Measurements from ENCODE around the gene TTYH3. TPM values are rescaled to one million over a fixed set of nuclear protein-coding genes. Genes with fewer than 3 reads are reported as not detected.

TTYH3 gene
- total RNA-seq, 1 donor from 2014 or later: 237 TPM

DNA sequence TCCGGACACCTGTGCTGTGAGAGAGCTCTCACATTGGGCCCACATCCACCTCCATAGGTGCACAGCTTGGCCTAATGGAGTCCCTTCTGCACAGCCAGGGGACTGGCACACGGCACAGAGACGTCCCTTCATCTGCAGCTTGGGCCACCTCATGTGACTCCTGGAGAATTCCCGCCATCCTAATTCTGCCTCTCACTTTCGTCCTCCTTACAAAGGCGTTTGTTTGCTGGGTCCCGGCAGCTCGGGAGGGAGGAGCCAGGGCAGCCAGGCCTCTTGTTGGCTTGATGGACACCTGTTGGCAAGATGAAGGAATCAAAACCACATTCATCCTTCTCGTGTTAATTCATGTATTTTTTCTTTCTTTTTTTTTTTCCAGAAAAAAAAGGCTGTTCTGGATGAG lies 30.7 kb upstream of the TTYH3 start:
- Mint-ChIP-seq H3K9me3 (no peaks in the 10 kb centered on the region), H3K27me3 (ENCODE audit: low read depth) (no peaks in the 10 kb centered on the region), H3K4me1 (peaks cover 4% of the 10 kb centered on the region), H3K27ac (ENCODE audit: unreplicated experiment) (no peak overlapping the region), H3K4me3 (no peak overlapping the region), H3K36me3 (ENCODE audit: low read depth) (peaks cover 7% of the 10 kb centered on the region)
- DNase-seq (ENCODE audit: low read depth, low spot score): no peak
- no peak for TF ChIP-seq CTCF (conservative IDR thresholded peaks at IDR 0.05)

- peak overlapping the region; percentile 90 for H3K27ac Mint-ChIP-seq (ENCODE audit: unreplicated experiment)
- peaks cover 9% of the 10 kb centered on the region for H3K4me1 Mint-ChIP-seq
- TF ChIP-seq CTCF (conservative IDR thresholded peaks at IDR 0.05): no peak
- no peak overlapping the region for H3K4me3 Mint-ChIP-seq
- H3K9me3 Mint-ChIP-seq: no peaks in the 10 kb centered on the region
- no peak for DNase-seq (ENCODE audit: low read depth, low spot score)
- peaks cover 7% of the 10 kb centered on the region for H3K36me3 Mint-ChIP-seq (ENCODE audit: low read depth)
- H3K27me3 Mint-ChIP-seq (ENCODE audit: low read depth): no peaks in the 10 kb centered on the region
Observed at GRCh38 chr7:2601907-2602306, 29.9 kb upstream of the TTYH3 start.

DNA sequence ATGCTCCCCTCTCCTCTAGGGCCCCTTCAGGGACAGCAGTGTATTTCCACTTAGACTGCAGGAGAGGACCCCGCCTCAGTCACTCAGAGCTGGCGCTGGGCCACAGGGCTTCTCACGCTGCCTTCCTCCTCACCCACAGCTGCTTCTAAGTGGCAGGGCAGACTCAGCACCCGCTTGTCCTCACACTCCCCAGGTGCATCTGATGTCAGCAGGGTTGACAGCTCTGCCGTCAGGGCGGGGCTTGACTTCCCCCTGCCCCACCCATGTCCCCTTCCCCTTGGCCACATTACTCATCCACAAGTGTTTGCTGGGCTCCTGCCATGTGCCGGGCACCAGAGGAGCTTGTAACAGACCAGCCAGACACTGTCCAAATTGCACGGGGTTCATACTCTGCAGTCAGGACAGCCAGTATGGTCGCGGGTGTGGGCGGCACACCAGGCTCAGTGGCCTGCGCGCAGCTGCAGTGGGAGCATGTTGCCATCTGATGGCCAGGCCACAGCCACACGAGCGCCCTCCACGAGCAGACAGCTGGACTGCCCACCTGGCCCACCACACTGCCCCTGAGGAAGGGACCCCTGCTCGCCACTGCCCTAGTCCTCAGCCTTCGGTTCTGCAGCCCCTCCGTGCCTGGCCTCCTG lies 29.3 kb upstream of the TTYH3 start:
- H3K27ac Mint-ChIP-seq (ENCODE audit: unreplicated experiment): peak overlapping the region; percentile 78
- H3K36me3 Mint-ChIP-seq (ENCODE audit: low read depth): peaks cover 7% of the 10 kb centered on the region
- no peak for DNase-seq (ENCODE audit: low read depth, low spot score)
- no peak for TF ChIP-seq CTCF (conservative IDR thresholded peaks at IDR 0.05)
- peaks cover 16% of the 10 kb centered on the region for H3K4me1 Mint-ChIP-seq
- no peaks in the 10 kb centered on the region for H3K9me3 Mint-ChIP-seq
- no peak overlapping the region for H3K4me3 Mint-ChIP-seq
- no peaks in the 10 kb centered on the region for H3K27me3 Mint-ChIP-seq (ENCODE audit: low read depth)

GRCh38 chr7:2603044-2603965 lies 28.5 kb upstream of the TTYH3 start:
- no peak for DNase-seq (ENCODE audit: low read depth, low spot score)
- TF ChIP-seq CTCF (conservative IDR thresholded peaks at IDR 0.05): no peak
- no peak overlapping the region for H3K27ac Mint-ChIP-seq (ENCODE audit: unreplicated experiment)
- H3K36me3 Mint-ChIP-seq (ENCODE audit: low read depth): peaks cover 7% of the 10 kb centered on the region
- H3K9me3 Mint-ChIP-seq: no peaks in the 10 kb centered on the region
- peaks cover 23% of the 10 kb centered on the region for H3K4me1 Mint-ChIP-seq
- H3K4me3 Mint-ChIP-seq: no peak overlapping the region
- H3K27me3 Mint-ChIP-seq (ENCODE audit: low read depth): no peaks in the 10 kb centered on the region

DNA sequence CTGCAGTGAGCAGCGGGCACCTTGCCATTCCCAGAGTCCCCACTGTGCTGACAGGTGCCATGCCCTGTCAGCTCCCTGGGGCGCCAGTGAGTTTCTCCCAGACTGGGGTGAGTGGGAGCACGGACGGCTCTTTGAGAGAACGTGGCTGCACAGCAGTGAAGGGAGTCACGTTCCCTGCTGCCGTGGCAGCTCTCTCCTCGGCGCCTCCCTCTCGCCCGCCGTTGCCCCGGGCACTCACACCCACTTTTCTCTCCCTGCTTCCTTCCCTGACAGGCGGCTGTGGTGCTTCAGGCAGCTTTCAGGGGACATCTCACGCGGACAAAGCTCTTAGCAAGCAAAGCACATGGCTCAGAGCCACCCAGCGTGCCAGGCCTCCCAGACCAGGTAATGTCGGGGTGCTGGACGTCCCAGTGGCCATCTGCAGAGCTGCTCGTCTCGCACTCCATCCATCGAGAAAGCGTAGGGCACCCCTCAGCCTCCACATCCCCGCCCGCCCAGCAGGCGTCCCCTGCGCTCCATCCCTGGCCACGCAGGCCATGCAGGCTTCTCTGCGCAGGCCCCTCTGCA lies 27.1 kb upstream of the TTYH3 start:
- H3K4me3 Mint-ChIP-seq: no peak overlapping the region
- H3K36me3 Mint-ChIP-seq (ENCODE audit: low read depth): peaks cover 3% of the 10 kb centered on the region
- peak overlapping the region; percentile 38 for H3K27ac Mint-ChIP-seq (ENCODE audit: unreplicated experiment)
- TF ChIP-seq CTCF (conservative IDR thresholded peaks at IDR 0.05): no peak
- H3K9me3 Mint-ChIP-seq: no peaks in the 10 kb centered on the region
- peaks cover 36% of the 10 kb centered on the region for H3K4me1 Mint-ChIP-seq
- H3K27me3 Mint-ChIP-seq (ENCODE audit: low read depth): no peaks in the 10 kb centered on the region
- DNase-seq (ENCODE audit: low read depth, low spot score): no peak

Measured in neural crest cell (in vitro differentiated cells).